HL-60 (cell line): Measurements from ENCODE around the gene TMEM108.

ENCODE experiments used
- DNase-seq, 2 experiments: peaks; one replicate each; pipeline ENCODE4 v3.0.0-alpha.2; 2010 to 2020; ENCODE audit warnings: low read depth in 1 of 2, low spot score in 1 of 2
- H3K27ac ChIP-seq: fragments of 250-450 bp; sonication (Bioruptor Pico); replicated peaks from 2 replicates; pipeline ENCODE4 v1.5.1; 2020; ENCODE audit warnings: mild to moderate bottlenecking, moderate library complexity
- H3K27me3 ChIP-seq: fragments of 250-450 bp; sonication (Bioruptor Pico); 2 replicates; pipeline ENCODE4 v1.5.1; 2021; ENCODE audit warnings: mild to moderate bottlenecking, moderate library complexity; ENCODE audit not compliant: insufficient read depth, poor library complexity, severe bottlenecking
- H3K4me3 ChIP-seq: replicated peaks from 2 replicates; pipeline ENCODE4 v1.5.1; 2011; ENCODE audit warnings: mild to moderate bottlenecking, control low read depth, low read length; ENCODE audit not compliant: insufficient read depth
- GABPA ChIP-seq: IDR thresholded peaks from 2 replicates; pipeline ENCODE4 v1.6.1; 2012; ENCODE audit warnings: low read depth
- POLR2AphosphoS5 ChIP-seq: IDR thresholded peaks from 2 replicates; pipeline ENCODE4 v1.6.1; 2012; ENCODE audit warnings: low read depth
- SPI1 ChIP-seq: IDR thresholded peaks from 2 replicates; pipeline ENCODE4 v1.6.1; 2012; ENCODE audit warnings: low read depth, mild to moderate bottlenecking, borderline replicate concordance
- TF ChIP-seq, protein P1 (sequence below): IDR thresholded peaks from one replicate; pipeline ENCODE4 v1.5.1; 2011; ENCODE audit warnings: low read length, control low read depth, inconsistent platforms; ENCODE audit not compliant: insufficient read depth
- TF ChIP-seq, protein P2 (sequence below): IDR thresholded peaks from 2 replicates; pipeline ENCODE4 v1.6.1; 2012; ENCODE audit warnings: low read depth; ENCODE audit not compliant: insufficient replicate concordance

Gene TMEM108

DNA sequence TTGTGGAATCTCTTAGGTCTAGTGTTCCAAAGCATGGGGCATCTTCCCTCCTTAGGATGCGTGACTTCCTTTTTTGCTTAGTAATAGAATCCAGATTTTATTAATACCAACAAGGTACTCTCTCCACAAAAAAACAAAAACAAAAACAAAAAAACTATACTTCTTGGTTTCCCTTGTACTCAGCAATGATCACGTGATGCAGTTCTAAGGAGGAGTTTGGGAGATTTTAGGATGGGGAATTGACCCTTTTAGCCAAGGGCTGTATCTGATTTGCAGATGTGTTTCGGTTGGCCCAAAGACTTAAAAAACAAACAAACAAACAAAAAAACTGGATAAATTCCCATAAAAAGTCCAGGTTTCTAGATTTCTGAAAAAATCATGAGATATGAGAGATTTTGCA is 12.6 kb upstream of the TMEM108 start:
- H3K4me3 ChIP-seq: no peak overlapping the region
- H3K27me3 ChIP-seq: peaks cover 4% of the 10 kb centered on the region
- TF ChIP-seq, protein P1, sequence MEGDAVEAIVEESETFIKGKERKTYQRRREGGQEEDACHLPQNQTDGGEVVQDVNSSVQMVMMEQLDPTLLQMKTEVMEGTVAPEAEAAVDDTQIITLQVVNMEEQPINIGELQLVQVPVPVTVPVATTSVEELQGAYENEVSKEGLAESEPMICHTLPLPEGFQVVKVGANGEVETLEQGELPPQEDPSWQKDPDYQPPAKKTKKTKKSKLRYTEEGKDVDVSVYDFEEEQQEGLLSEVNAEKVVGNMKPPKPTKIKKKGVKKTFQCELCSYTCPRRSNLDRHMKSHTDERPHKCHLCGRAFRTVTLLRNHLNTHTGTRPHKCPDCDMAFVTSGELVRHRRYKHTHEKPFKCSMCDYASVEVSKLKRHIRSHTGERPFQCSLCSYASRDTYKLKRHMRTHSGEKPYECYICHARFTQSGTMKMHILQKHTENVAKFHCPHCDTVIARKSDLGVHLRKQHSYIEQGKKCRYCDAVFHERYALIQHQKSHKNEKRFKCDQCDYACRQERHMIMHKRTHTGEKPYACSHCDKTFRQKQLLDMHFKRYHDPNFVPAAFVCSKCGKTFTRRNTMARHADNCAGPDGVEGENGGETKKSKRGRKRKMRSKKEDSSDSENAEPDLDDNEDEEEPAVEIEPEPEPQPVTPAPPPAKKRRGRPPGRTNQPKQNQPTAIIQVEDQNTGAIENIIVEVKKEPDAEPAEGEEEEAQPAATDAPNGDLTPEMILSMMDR: no peak
- TF ChIP-seq GABPA (no peak), SPI1 (no peak), POLR2AphosphoS5 (no peak)
- TF ChIP-seq, protein P2, sequence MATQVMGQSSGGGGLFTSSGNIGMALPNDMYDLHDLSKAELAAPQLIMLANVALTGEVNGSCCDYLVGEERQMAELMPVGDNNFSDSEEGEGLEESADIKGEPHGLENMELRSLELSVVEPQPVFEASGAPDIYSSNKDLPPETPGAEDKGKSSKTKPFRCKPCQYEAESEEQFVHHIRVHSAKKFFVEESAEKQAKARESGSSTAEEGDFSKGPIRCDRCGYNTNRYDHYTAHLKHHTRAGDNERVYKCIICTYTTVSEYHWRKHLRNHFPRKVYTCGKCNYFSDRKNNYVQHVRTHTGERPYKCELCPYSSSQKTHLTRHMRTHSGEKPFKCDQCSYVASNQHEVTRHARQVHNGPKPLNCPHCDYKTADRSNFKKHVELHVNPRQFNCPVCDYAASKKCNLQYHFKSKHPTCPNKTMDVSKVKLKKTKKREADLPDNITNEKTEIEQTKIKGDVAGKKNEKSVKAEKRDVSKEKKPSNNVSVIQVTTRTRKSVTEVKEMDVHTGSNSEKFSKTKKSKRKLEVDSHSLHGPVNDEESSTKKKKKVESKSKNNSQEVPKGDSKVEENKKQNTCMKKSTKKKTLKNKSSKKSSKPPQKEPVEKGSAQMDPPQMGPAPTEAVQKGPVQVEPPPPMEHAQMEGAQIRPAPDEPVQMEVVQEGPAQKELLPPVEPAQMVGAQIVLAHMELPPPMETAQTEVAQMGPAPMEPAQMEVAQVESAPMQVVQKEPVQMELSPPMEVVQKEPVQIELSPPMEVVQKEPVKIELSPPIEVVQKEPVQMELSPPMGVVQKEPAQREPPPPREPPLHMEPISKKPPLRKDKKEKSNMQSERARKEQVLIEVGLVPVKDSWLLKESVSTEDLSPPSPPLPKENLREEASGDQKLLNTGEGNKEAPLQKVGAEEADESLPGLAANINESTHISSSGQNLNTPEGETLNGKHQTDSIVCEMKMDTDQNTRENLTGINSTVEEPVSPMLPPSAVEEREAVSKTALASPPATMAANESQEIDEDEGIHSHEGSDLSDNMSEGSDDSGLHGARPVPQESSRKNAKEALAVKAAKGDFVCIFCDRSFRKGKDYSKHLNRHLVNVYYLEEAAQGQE: no peak
- DNase-seq: no peak
- no peak overlapping the region for H3K27ac ChIP-seq

DNA sequence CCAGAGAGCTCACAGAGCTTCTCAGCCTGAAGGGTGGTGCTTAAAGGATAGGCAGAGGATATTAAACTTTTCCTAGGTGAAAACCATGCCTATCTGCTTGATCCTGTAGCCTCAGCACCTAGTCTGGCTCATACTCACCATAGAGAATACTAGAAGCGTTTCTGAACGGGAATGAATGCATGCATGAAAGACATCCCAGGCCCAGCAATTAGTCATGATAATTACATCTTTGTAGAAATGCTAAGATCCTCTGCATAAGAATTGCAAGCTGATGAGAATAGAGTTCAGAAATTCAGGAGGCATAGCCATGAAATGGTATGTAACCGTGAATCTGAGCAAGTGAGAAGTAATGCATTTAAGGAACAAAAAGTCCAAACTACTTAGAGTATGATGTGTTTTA is 5.9 kb upstream of the TMEM108 start:
- no peak overlapping the region for H3K4me3 ChIP-seq
- no peak overlapping the region for H3K27ac ChIP-seq
- no peak for TF ChIP-seq POLR2AphosphoS5
- no peak for TF ChIP-seq SPI1
- TF ChIP-seq, protein P2: no peak
- TF ChIP-seq, protein P1: no peak
- TF ChIP-seq GABPA: no peak
- DNase-seq: no peak
- H3K27me3 ChIP-seq: peaks cover 19% of the 10 kb centered on the region

DNA sequence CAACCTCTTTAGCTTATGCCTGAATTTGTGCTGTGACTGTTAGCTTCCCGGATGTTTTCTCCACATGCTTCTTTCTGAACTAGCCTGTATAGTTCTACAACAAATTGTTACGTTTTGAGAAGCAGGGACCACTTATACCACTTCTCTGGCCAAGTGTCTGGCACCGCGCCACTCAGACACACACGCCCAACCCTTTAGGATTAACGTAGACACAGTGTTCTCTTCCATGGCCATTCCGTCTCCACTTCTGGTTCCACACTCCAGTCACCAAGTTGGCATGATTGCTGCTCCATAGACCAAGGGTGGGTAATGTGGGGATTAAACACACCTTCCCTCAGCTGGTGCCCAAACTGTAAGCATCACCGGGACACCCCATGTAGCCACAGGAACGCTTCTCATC is 755 bp upstream of the TMEM108 start:
- TF ChIP-seq SPI1 (no peak), GABPA (no peak)
- TF ChIP-seq, protein P2: no peak
- H3K27me3 ChIP-seq: peaks cover 42% of the 10 kb centered on the region
- no peak for DNase-seq
- H3K27ac ChIP-seq: no peak overlapping the region
- no peak overlapping the region for H3K4me3 ChIP-seq
